Measurements from ENCODE around the gene HHAT. TPM values are rescaled to one million over a fixed set of nuclear protein-coding genes. Genes with fewer than 3 reads are reported as not detected.

HHAT gene
- total RNA-seq, 2 experiments from 2014 or later: 3.6 to 3.9 TPM

- Mint-ChIP-seq H3K36me3 (ENCODE audit: low read depth) (no peaks in the 10 kb centered on the region), H3K27me3 (ENCODE audit: low read depth) (no peaks in the 10 kb centered on the region), H3K4me3 (no peak overlapping the region), H3K4me1 (ENCODE audit: low read depth) (peaks cover 10% of the 10 kb centered on the region), H3K9me3 (no peaks in the 10 kb centered on the region), H3K27ac (no peak overlapping the region)
- intact Hi-C loops (cut with micrococcal nuclease): no loop called here
- no peak for DNase-seq
- CTCF ChIA-PET: interaction anchor here (0.6 to 1.7 kb wide), 4 partner anchors 18 to 881 kb away, joined by 4 to 7 read pairs (median 6); no protein-coding TSS in a partner anchor
Observed at GRCh38 chr1:210362526-210362925, 33.8 kb downstream of the HHAT start.

- CTCF ChIA-PET: interaction anchor here (0.5 to 1.7 kb wide), 3 partner anchors 37 to 586 kb away, joined by 4 to 6 read pairs (median 4); no protein-coding TSS in a partner anchor
Observed at GRCh38 chr1:210363119-210363518, 34.4 kb downstream of the HHAT start.

GRCh38 chr1:210364479-210364878 lies 35.8 kb downstream of the HHAT start:
- CTCF ChIA-PET: interaction anchor here (1.2 to 1.5 kb wide), 2 partner anchors 31 to 35 kb away, joined by 5 to 7 read pairs; no protein-coding TSS in a partner anchor
- Mint-ChIP-seq H3K4me3 (no peak overlapping the region), H3K9me3 (no peaks in the 10 kb centered on the region), H3K4me1 (ENCODE audit: low read depth) (peaks cover 10% of the 10 kb centered on the region), H3K36me3 (ENCODE audit: low read depth) (no peaks in the 10 kb centered on the region), H3K27ac (no peak overlapping the region), H3K27me3 (ENCODE audit: low read depth) (no peaks in the 10 kb centered on the region)
- intact Hi-C loops (cut with micrococcal nuclease): no loop called here
- no peak for DNase-seq

More at GRCh38 chr1:210363119-210363518, 34.4 kb downstream of the HHAT start:
- Mint-ChIP-seq H3K9me3 (no peaks in the 10 kb centered on the region), H3K4me3 (no peak overlapping the region), H3K4me1 (ENCODE audit: low read depth) (peaks cover 10% of the 10 kb centered on the region), H3K36me3 (ENCODE audit: low read depth) (no peaks in the 10 kb centered on the region), H3K27ac (no peak overlapping the region), H3K27me3 (ENCODE audit: low read depth) (no peaks in the 10 kb centered on the region)
- no peak for DNase-seq
- intact Hi-C loops (cut with micrococcal nuclease): no loop called here

- no peak overlapping the region for H3K4me3 Mint-ChIP-seq
- H3K27me3 Mint-ChIP-seq (ENCODE audit: low read depth): no peaks in the 10 kb centered on the region
- CTCF ChIA-PET: no interaction called here
Observed at GRCh38 chr1:210366767-210367166, 38.1 kb downstream of the HHAT start.

GRCh38 chr1:210367566-210367965 lies 38.9 kb downstream of the HHAT start:
- no peaks in the 10 kb centered on the region for H3K27me3 Mint-ChIP-seq (ENCODE audit: low read depth)
- no peak overlapping the region for H3K4me3 Mint-ChIP-seq
- no peaks in the 10 kb centered on the region for H3K36me3 Mint-ChIP-seq (ENCODE audit: low read depth)
- intact Hi-C loops (cut with micrococcal nuclease): no loop called here
- H3K4me1 Mint-ChIP-seq (ENCODE audit: low read depth): no peaks in the 10 kb centered on the region
- CTCF ChIA-PET: no interaction called here
- no peak overlapping the region for H3K27ac Mint-ChIP-seq
- no peaks in the 10 kb centered on the region for H3K9me3 Mint-ChIP-seq
- no peak for DNase-seq

More at GRCh38 chr1:210366767-210367166, 38.1 kb downstream of the HHAT start:
- DNase-seq: no peak
- H3K27ac Mint-ChIP-seq: no peak overlapping the region
- H3K4me1 Mint-ChIP-seq (ENCODE audit: low read depth): no peaks in the 10 kb centered on the region
- H3K9me3 Mint-ChIP-seq: no peaks in the 10 kb centered on the region
- no peaks in the 10 kb centered on the region for H3K36me3 Mint-ChIP-seq (ENCODE audit: low read depth)
- intact Hi-C loops (cut with micrococcal nuclease): no loop called here

- H3K9me3 Mint-ChIP-seq: no peaks in the 10 kb centered on the region
- CTCF ChIA-PET: interaction anchor here (2.8 kb wide), 1 partner anchor 8 kb away, joined by 9 read pairs; no protein-coding TSS in a partner anchor
- H3K36me3 Mint-ChIP-seq (ENCODE audit: low read depth): no peaks in the 10 kb centered on the region
- intact Hi-C loops (cut with micrococcal nuclease): no loop called here
- H3K4me3 Mint-ChIP-seq: no peak overlapping the region
- H3K27ac Mint-ChIP-seq: no peak overlapping the region
- H3K4me1 Mint-ChIP-seq (ENCODE audit: low read depth): peaks cover 15% of the 10 kb centered on the region
- H3K27me3 Mint-ChIP-seq (ENCODE audit: low read depth): no peaks in the 10 kb centered on the region
- DNase-seq: no peak
Observed at GRCh38 chr1:210369425-210369824, 40.7 kb downstream of the HHAT start.

GRCh38 chr1:210371916-210372315 lies 43.2 kb downstream of the HHAT start:
- no peaks in the 10 kb centered on the region for H3K9me3 Mint-ChIP-seq
- intact Hi-C loops (cut with micrococcal nuclease): no loop called here
- no peak for DNase-seq
- no peak overlapping the region for H3K27ac Mint-ChIP-seq
- peaks cover 30% of the 10 kb centered on the region for H3K4me1 Mint-ChIP-seq (ENCODE audit: low read depth)
- H3K36me3 Mint-ChIP-seq (ENCODE audit: low read depth): no peaks in the 10 kb centered on the region
- no peak overlapping the region for H3K4me3 Mint-ChIP-seq
- CTCF ChIA-PET: interaction anchor here (2.1 kb wide), 1 partner anchor 11 kb away, joined by 9 read pairs; no protein-coding TSS in a partner anchor
- H3K27me3 Mint-ChIP-seq (ENCODE audit: low read depth): no peaks in the 10 kb centered on the region

GRCh38 chr1:210372491-210372890 lies 43.8 kb downstream of the HHAT start:
- Mint-ChIP-seq H3K9me3 (no peaks in the 10 kb centered on the region), H3K4me3 (no peak overlapping the region), H3K4me1 (ENCODE audit: low read depth) (peaks cover 35% of the 10 kb centered on the region), H3K27me3 (ENCODE audit: low read depth) (no peaks in the 10 kb centered on the region), H3K36me3 (ENCODE audit: low read depth) (no peaks in the 10 kb centered on the region), H3K27ac (no peak overlapping the region)
- CTCF ChIA-PET: interaction anchor here (2.1 kb wide), 1 partner anchor 12 kb away, joined by 9 read pairs; no protein-coding TSS in a partner anchor
- no peak for DNase-seq
- intact Hi-C loops (cut with micrococcal nuclease): no loop called here

GRCh38 chr1:210372931-210373627 lies 44.4 kb downstream of the HHAT start:
- no peaks in the 10 kb centered on the region for H3K9me3 Mint-ChIP-seq
- peak overlapping the region; percentile 88 for H3K27ac Mint-ChIP-seq
- no peaks in the 10 kb centered on the region for H3K36me3 Mint-ChIP-seq (ENCODE audit: low read depth)
- no peak for DNase-seq
- no peaks in the 10 kb centered on the region for H3K27me3 Mint-ChIP-seq (ENCODE audit: low read depth)
- H3K4me3 Mint-ChIP-seq: no peak overlapping the region
- H3K4me1 Mint-ChIP-seq (ENCODE audit: low read depth): peaks cover 36% of the 10 kb centered on the region
- intact Hi-C loops (cut with micrococcal nuclease): no loop called here
- CTCF ChIA-PET: interaction anchor here (0.6 to 3.9 kb wide), 8 partner anchors 7 to 513 kb away, joined by 3 to 48 read pairs (median 6); no protein-coding TSS in a partner anchor

GRCh38 chr1:210373628-210373877 lies 44.9 kb downstream of the HHAT start:
- Mint-ChIP-seq H3K27me3 (ENCODE audit: low read depth) (no peaks in the 10 kb centered on the region), H3K36me3 (ENCODE audit: low read depth) (no peaks in the 10 kb centered on the region), H3K4me1 (ENCODE audit: low read depth) (peaks cover 36% of the 10 kb centered on the region), H3K9me3 (no peaks in the 10 kb centered on the region), H3K27ac (peak overlapping the region; percentile 88), H3K4me3 (no peak overlapping the region)
- no peak for DNase-seq
- intact Hi-C loops (cut with micrococcal nuclease): no loop called here
- CTCF ChIA-PET: interaction anchor here (0.6 to 3.9 kb wide), 17 partner anchors 8 to 763 kb away, joined by 3 to 48 read pairs (median 4); no protein-coding TSS in a partner anchor

GRCh38 chr1:210373878-210374599 lies 45.3 kb downstream of the HHAT start:
- CTCF ChIA-PET: interaction anchor here (0.6 to 3.9 kb wide), 20 partner anchors 8 to 1050 kb away, joined by 3 to 48 read pairs (median 4); no protein-coding TSS in a partner anchor
- H3K27ac Mint-ChIP-seq: peak overlapping the region; percentile 88
- intact Hi-C loops (cut with micrococcal nuclease): loop anchor here (1.0 kb wide), 7 partner anchors 13 to 90 kb away; no protein-coding TSS in a partner anchor
- no peaks in the 10 kb centered on the region for H3K9me3 Mint-ChIP-seq
- peaks cover 36% of the 10 kb centered on the region for H3K4me1 Mint-ChIP-seq (ENCODE audit: low read depth)
- no peaks in the 10 kb centered on the region for H3K36me3 Mint-ChIP-seq (ENCODE audit: low read depth)
- no peaks in the 10 kb centered on the region for H3K27me3 Mint-ChIP-seq (ENCODE audit: low read depth)
- peak; percentile 93 for DNase-seq
- no peak overlapping the region for H3K4me3 Mint-ChIP-seq

- Mint-ChIP-seq H3K27ac (peak overlapping the region; percentile 88), H3K36me3 (ENCODE audit: low read depth) (no peaks in the 10 kb centered on the region), H3K27me3 (ENCODE audit: low read depth) (no peaks in the 10 kb centered on the region), H3K4me1 (ENCODE audit: low read depth) (peaks cover 36% of the 10 kb centered on the region), H3K9me3 (no peaks in the 10 kb centered on the region), H3K4me3 (no peak overlapping the region)
- intact Hi-C loops (cut with micrococcal nuclease): loop anchor here (1.0 kb wide), 7 partner anchors 13 to 90 kb away; no protein-coding TSS in a partner anchor
- CTCF ChIA-PET: interaction anchor here (0.7 to 3.9 kb wide), 17 partner anchors 9 to 1050 kb away, joined by 3 to 48 read pairs (median 4); no protein-coding TSS in a partner anchor
- DNase-seq: no peak
Observed at GRCh38 chr1:210374600-210374953, 45.9 kb downstream of the HHAT start.
